H9 (cell line): ENCODE data around the gene RAP1GAP2. TPM values are rescaled to one million over a fixed set of nuclear protein-coding genes. Genes with fewer than 3 reads are reported as not detected.

Source experiments
- DNase-seq: peaks from one replicate; pipeline ENCODE4 v3.0.0-alpha.2; 2017
- H2AFZ ChIP-seq: one replicate; pipeline ENCODE4 v1.6.1; 2013; ENCODE audit warnings: mild to moderate bottlenecking, low read length, control low read depth, moderate library complexity
- H2AK5ac ChIP-seq: 2 replicates; pipeline ENCODE4 v1.6.1; 2013; ENCODE audit warnings: low read length, control low read depth, mixed read lengths; ENCODE audit not compliant: insufficient read length
- H2BK120ac ChIP-seq: one replicate; pipeline ENCODE4 v1.6.1; 2013; ENCODE audit warnings: low read depth, mild to moderate bottlenecking, low read length, control low read depth, inconsistent platforms; ENCODE audit not compliant: poor library complexity, severe bottlenecking
- H2BK12ac ChIP-seq: 2 replicates; pipeline ENCODE4 v1.6.1; 2013; ENCODE audit warnings: low read length, control low read depth, mixed read lengths, low read depth; ENCODE audit not compliant: insufficient read length
- H2BK15ac ChIP-seq: 2 replicates; pipeline ENCODE4 v1.6.1; 2013; ENCODE audit warnings: low read depth, low read length, control low read depth
- H2BK20ac ChIP-seq: one replicate; pipeline ENCODE4 v1.6.1; 2013; ENCODE audit warnings: low read depth, mild to moderate bottlenecking, low read length, control low read depth, inconsistent platforms; ENCODE audit not compliant: poor library complexity, severe bottlenecking
- H2BK5ac ChIP-seq: 2 replicates; pipeline ENCODE4 v1.6.1; 2013; ENCODE audit warnings: low read length, control low read depth, mixed read lengths; ENCODE audit not compliant: insufficient read length
- H3K14ac ChIP-seq: 2 replicates; pipeline ENCODE4 v1.6.1; 2013; ENCODE audit warnings: low read length, control low read depth; ENCODE audit not compliant: insufficient read depth
- H3K18ac ChIP-seq: 2 replicates; pipeline ENCODE4 v1.6.1; 2013; ENCODE audit warnings: low read depth, mild to moderate bottlenecking, mixed read lengths, low read length, control low read depth; ENCODE audit not compliant: insufficient read length
- H3K23ac ChIP-seq: 2 replicates; pipeline ENCODE4 v1.6.1; 2013; ENCODE audit warnings: low read length, control low read depth, mixed read lengths, low read depth; ENCODE audit not compliant: insufficient read length
- H3K23me2 ChIP-seq: 2 replicates; pipeline ENCODE4 v1.6.1; 2013; ENCODE audit warnings: low read depth, mild to moderate bottlenecking, mixed read lengths, low read length, control low read depth; ENCODE audit not compliant: insufficient read length, poor library complexity, severe bottlenecking
- H3K27ac ChIP-seq: 2 replicates; pipeline ENCODE4 v1.5.1; 2013; ENCODE audit warnings: low read length, control low read depth, mixed read lengths, low read depth; ENCODE audit not compliant: insufficient read length
- H3K27me3 ChIP-seq: 2 replicates; pipeline ENCODE4 v1.6.1; 2013; ENCODE audit warnings: low read length, control low read depth, inconsistent platforms; ENCODE audit not compliant: insufficient read depth
- H3K4ac ChIP-seq: 2 replicates; pipeline ENCODE4 v1.6.1; 2013; ENCODE audit warnings: low read depth, mild to moderate bottlenecking, control low read depth, inconsistent platforms, low read length, moderate library complexity
- H3K4me1 ChIP-seq: 2 replicates; pipeline ENCODE4 v1.6.1; 2013; ENCODE audit warnings: low read length, control low read depth, inconsistent platforms; ENCODE audit not compliant: insufficient read depth
- H3K4me2 ChIP-seq: 2 replicates; pipeline ENCODE4 v1.6.1; 2013; ENCODE audit warnings: low read length, control low read depth, mixed read lengths; ENCODE audit not compliant: insufficient read length, insufficient read depth
- H3K56ac ChIP-seq: 2 replicates; pipeline ENCODE4 v1.6.1; 2013; ENCODE audit warnings: low read depth, mild to moderate bottlenecking, mixed read lengths, low read length, control low read depth; ENCODE audit not compliant: insufficient read length
- H3K79me1 ChIP-seq: 2 replicates; pipeline ENCODE4 v1.6.1; 2013; ENCODE audit warnings: low read depth, mild to moderate bottlenecking, moderate library complexity, low read length, control low read depth, inconsistent platforms; ENCODE audit not compliant: insufficient read depth, poor library complexity, severe bottlenecking
- H3K79me2 ChIP-seq: 2 replicates; pipeline ENCODE4 v1.6.1; 2013; ENCODE audit warnings: low read length, control low read depth, inconsistent platforms; ENCODE audit not compliant: insufficient read depth
- H3K9ac ChIP-seq: 2 replicates; pipeline ENCODE4 v1.6.1; 2013; ENCODE audit warnings: low read length, control low read depth, mixed read lengths; ENCODE audit not compliant: insufficient read length; ENCODE audit errors: extremely low read depth
- H3K9me3 ChIP-seq: one replicate; pipeline ENCODE4 v1.6.1; 2013; ENCODE audit warnings: low read depth, low read length, inconsistent platforms; ENCODE audit not compliant: control insufficient read depth
- H3T11ph ChIP-seq: one replicate; pipeline ENCODE4 v1.6.1; 2013; ENCODE audit warnings: mild to moderate bottlenecking, low read length, control low read depth, inconsistent platforms
- H4K20me1 ChIP-seq: one replicate; pipeline ENCODE4 v1.6.1; 2013; ENCODE audit not compliant: control insufficient read depth, insufficient read length, insufficient read depth
- H4K5ac ChIP-seq: 2 replicates; pipeline ENCODE4 v1.6.1; 2013; ENCODE audit warnings: low read depth, mild to moderate bottlenecking, mixed read lengths, low read length, control low read depth; ENCODE audit not compliant: insufficient read length
- H4K8ac ChIP-seq: replicated peaks from 2 replicates; pipeline ENCODE4 v1.6.1; 2013; ENCODE audit warnings: low read length, control low read depth, mixed read lengths, low read depth; ENCODE audit not compliant: insufficient read length
- H4K91ac ChIP-seq: 2 replicates; pipeline ENCODE4 v1.6.1; 2013; ENCODE audit warnings: low read depth, mild to moderate bottlenecking, moderate library complexity, mixed read lengths, low read length, control low read depth; ENCODE audit not compliant: insufficient read length
- H3K27ac Mint-ChIP-seq, 3 experiments: 2 replicates in 2 of 3; 3 replicates in 1 of 3; pipeline ENCODE4 v1.8.0; 2020 to 2021; ENCODE audit warnings: mixed read lengths in 3 of 3, mild to moderate bottlenecking in 1 of 3, moderate library complexity in 1 of 3
- H3K27me3 Mint-ChIP-seq: 2 replicates; pipeline ENCODE4 v1.8.0; 2021; ENCODE audit warnings: low read depth, mild to moderate bottlenecking, moderate library complexity, mixed read lengths
- H3K36me3 Mint-ChIP-seq, 3 experiments: 2 replicates in 2 of 3; 3 replicates in 1 of 3; pipeline ENCODE4 v1.8.0; 2020 to 2021; ENCODE audit warnings: low read depth in 3 of 3, mixed read lengths in 3 of 3; ENCODE audit not compliant: insufficient read depth in 1 of 3
- H3K4me1 Mint-ChIP-seq, 2 experiments: 2 replicates each; pipeline ENCODE4 v1.8.0; 2020; ENCODE audit warnings: mixed read lengths in 2 of 2
- H3K4me3 Mint-ChIP-seq, 2 experiments: 2 replicates in 1 of 2; 3 replicates in 1 of 2; pipeline ENCODE4 v1.8.0; 2020 to 2021; ENCODE audit warnings: mild to moderate bottlenecking in 2 of 2, mixed read lengths in 2 of 2, moderate library complexity in 1 of 2
- H3K9me3 Mint-ChIP-seq, 2 experiments: 2 replicates in 1 of 2; 3 replicates in 1 of 2; pipeline ENCODE4 v1.8.0; 2020; ENCODE audit warnings: mild to moderate bottlenecking in 2 of 2, mixed read lengths in 2 of 2, moderate library complexity in 1 of 2
- WGBS: extraction: QIAGEN DNeasy Blood & Tissue Kit; methylation state at CpG from one replicate; pipeline ENCODE4 v1.1.7; 2013; ENCODE audit warnings: missing lambda C conversion rate, low lambda C conversion rate, mixed read lengths; ENCODE audit not compliant: insufficient read length; ENCODE audit errors: extremely low coverage; 5-methylcytosine and 5-hydroxymethylcytosine counted together
- total RNA-seq: library from RNA; stranded (reverse); gene quantifications from 2 replicates; pipeline ENCODE4 v1.2.1, GENCODE V29; 2021
- TF ChIP-seq, protein P1 (sequence below): fragments of 200-600 bp; sonication (generic); conservative IDR thresholded peaks from 3 replicates; pipeline ENCODE4 v1.8.0; 2021; ENCODE audit warnings: antibody characterized with exemption, mild to moderate bottlenecking

RAP1GAP2 gene
- total RNA-seq, 1 experiment from 2014 or later, result 33.8 TPM

DNA sequence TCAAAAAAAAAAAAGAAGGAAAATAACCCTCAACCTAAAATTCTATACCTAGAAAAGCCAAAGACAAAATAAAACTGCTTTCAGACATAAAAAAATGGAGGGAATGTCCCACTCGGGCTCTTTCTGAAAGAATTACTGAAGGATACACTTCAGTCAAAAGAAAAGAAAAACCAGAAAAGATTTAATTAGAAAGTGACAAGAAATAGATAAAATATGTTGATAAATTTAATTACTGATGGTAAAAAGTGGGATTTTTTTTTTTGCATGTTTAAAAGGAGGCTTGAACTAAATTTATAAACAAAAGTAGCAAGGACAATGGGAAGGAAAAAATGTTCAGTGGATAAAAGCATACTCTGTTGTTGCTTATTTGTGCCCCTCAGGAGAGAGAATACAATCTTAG lies 178.1 kb downstream of the RAP1GAP2 start:
- H4K5ac ChIP-seq, result no peak overlapping the region
- no peak overlapping the region; a peak in 1 of 7 replicates for H3K27ac Mint-ChIP-seq
- TF ChIP-seq, protein P1, sequence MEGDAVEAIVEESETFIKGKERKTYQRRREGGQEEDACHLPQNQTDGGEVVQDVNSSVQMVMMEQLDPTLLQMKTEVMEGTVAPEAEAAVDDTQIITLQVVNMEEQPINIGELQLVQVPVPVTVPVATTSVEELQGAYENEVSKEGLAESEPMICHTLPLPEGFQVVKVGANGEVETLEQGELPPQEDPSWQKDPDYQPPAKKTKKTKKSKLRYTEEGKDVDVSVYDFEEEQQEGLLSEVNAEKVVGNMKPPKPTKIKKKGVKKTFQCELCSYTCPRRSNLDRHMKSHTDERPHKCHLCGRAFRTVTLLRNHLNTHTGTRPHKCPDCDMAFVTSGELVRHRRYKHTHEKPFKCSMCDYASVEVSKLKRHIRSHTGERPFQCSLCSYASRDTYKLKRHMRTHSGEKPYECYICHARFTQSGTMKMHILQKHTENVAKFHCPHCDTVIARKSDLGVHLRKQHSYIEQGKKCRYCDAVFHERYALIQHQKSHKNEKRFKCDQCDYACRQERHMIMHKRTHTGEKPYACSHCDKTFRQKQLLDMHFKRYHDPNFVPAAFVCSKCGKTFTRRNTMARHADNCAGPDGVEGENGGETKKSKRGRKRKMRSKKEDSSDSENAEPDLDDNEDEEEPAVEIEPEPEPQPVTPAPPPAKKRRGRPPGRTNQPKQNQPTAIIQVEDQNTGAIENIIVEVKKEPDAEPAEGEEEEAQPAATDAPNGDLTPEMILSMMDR, result no peak

More for the DNA sequence above, 178.1 kb downstream of the RAP1GAP2 start:
- Histone ChIP-seq H3K79me1 (no peaks in the 10 kb centered on the region), H3K9me3 (no peaks in the 10 kb centered on the region), H2AK5ac (no peak overlapping the region), H2BK5ac (no peak overlapping the region), H3K4ac (no peak overlapping the region), H3K4me1 (no peaks in the 10 kb centered on the region), H3K9ac (no peak overlapping the region), H3K23me2 (no peaks in the 10 kb centered on the region), H2BK15ac (no peak overlapping the region), H3K23ac (no peak overlapping the region), H2BK120ac (no peak overlapping the region), H3T11ph (no peak overlapping the region), H3K18ac (no peak overlapping the region), H3K56ac (no peak overlapping the region), H3K79me2 (no peaks in the 10 kb centered on the region), H4K8ac (no peak overlapping the region), H3K14ac (no peak overlapping the region), H2AFZ (no peak overlapping the region), H2BK20ac (no peak overlapping the region), H3K27ac (no peak overlapping the region), H3K27me3 (no peaks in the 10 kb centered on the region), H4K20me1 (no peaks in the 10 kb centered on the region), H4K91ac (no peak overlapping the region), H2BK12ac (no peak overlapping the region), H3K4me2 (no peak overlapping the region)
- no peak overlapping the region for H3K4me3 Mint-ChIP-seq
- no peaks in the 10 kb centered on the region for H3K9me3 Mint-ChIP-seq
- no peaks in the 10 kb centered on the region for H3K27me3 Mint-ChIP-seq
- WGBS, result no CpG with 5 or more reads among the region's 1 CpG
- no peak for DNase-seq
- H3K36me3 Mint-ChIP-seq, result peaks cover 0 to 8% (median 0%) of the 10 kb centered on the region in 3 experiments; a peak in 1 of 7 replicates
- no peaks in the 10 kb centered on the region for H3K4me1 Mint-ChIP-seq
